Measurements from ENCODE around the gene ZNHIT2. TPM values are rescaled to one million over a fixed set of nuclear protein-coding genes. Genes with fewer than 3 reads are reported as not detected.

The ZNHIT2 gene
- total RNA-seq, 1 experiment from 2014 or later: 27.1 TPM

GRCh38 chr11:65148657-65149056, 31.2 kb upstream of the ZNHIT2 start:
- Histone ChIP-seq H3K4me3 (ENCODE audit: low read depth in 2 of 2, low read length in 2 of 2) (no peak overlapping the region), H3K36me3 (ENCODE audit: control insufficient read depth, insufficient read depth, low read length) (no peaks in the 10 kb centered on the region), H3K27me3 (ENCODE audit: control insufficient read depth, insufficient read depth, low read length) (no peaks in the 10 kb centered on the region), H3K9me3 (ENCODE audit: control insufficient read depth, insufficient read depth, low read depth, low read length) (no peaks in the 10 kb centered on the region; the same call in 1 of the 2 replicates), H3K4me1 (ENCODE audit: control insufficient read depth, insufficient read depth, low read length) (peaks cover 13% of the 10 kb centered on the region), H3K27ac (ENCODE audit: low read length) (no peak overlapping the region)
- ATAC-seq: no peak
- in situ Hi-C loops (cut with HindIII; ENCODE audit: low pct_unique_long_range_greater_than_20kb, low sequenced_read_pairs): no loop called here
- POLR2A ChIA-PET: interaction anchor here (1.1 kb wide), 1 partner anchor 21 kb away, joined by 11 read pairs; the partner anchor contains the start of gene SPDYC
- BruUV-seq (replicated peaks): no TSS peak
- intact Hi-C loops (cut with micrococcal nuclease; ENCODE audit: unreplicated experiment): no loop called here
- no peak for TF ChIP-seq SIN3A (IDR thresholded peaks at IDR 0.05; ENCODE audit: borderline replicate concordance, insufficient read depth, low read depth, low read length)
- no peak for TF ChIP-seq POLR2AphosphoS5 (IDR thresholded peaks at IDR 0.05; ENCODE audit: low read depth, low read length)
- no peak for TF ChIP-seq TCF7L2 (IDR thresholded peaks at IDR 0.05; ENCODE audit: low read depth, low read length)
- TF ChIP-seq REST (IDR thresholded peaks at IDR 0.05; ENCODE audit: insufficient read depth in 1 of 2, low read depth in 2 of 2, low read length in 1 of 2): no peak
- TF ChIP-seq CTCF (IDR thresholded peaks at IDR 0.05): no peak
- CTCF ChIA-PET: interaction anchor here (1.1 kb wide), 1 partner anchor 14 kb away, joined by 3 read pairs; the partner anchor contains the start of gene SYVN1
- no peak for DNase-seq (ENCODE audit: low read depth, low spot score)

- in situ Hi-C loops (cut with HindIII; ENCODE audit: low pct_unique_long_range_greater_than_20kb, low sequenced_read_pairs) (no loop called here), intact Hi-C loops (cut with micrococcal nuclease; ENCODE audit: unreplicated experiment) (no loop called here)
- DNase-seq (ENCODE audit: low read depth, low spot score) (no peak), ATAC-seq (no peak)
- H3K27me3 ChIP-seq (ENCODE audit: control insufficient read depth, insufficient read depth, low read length): no peaks in the 10 kb centered on the region
- no peaks in the 10 kb centered on the region for H3K36me3 ChIP-seq (ENCODE audit: control insufficient read depth, insufficient read depth, low read length)
- ChIA-PET POLR2A (interaction anchor here (0.6 kb wide), 2 partner anchors 8 to 186 kb away, joined by 3 to 4 read pairs; no protein-coding TSS in a partner anchor), CTCF (interaction anchor here (0.7 to 1.1 kb wide), 2 partner anchors 12 to 14 kb away, joined by 3 to 8 read pairs; partner anchors contain the start of gene SYVN1)
- H3K4me1 ChIP-seq (ENCODE audit: control insufficient read depth, insufficient read depth, low read length): peaks cover 13% of the 10 kb centered on the region
- BruUV-seq (replicated peaks): no TSS peak
- H3K27ac ChIP-seq (ENCODE audit: low read length): no peak overlapping the region
- no peak overlapping the region for H3K4me3 ChIP-seq (ENCODE audit: low read depth in 2 of 2, low read length in 2 of 2)
- no peaks in the 10 kb centered on the region; the same call in 1 of the 2 replicates for H3K9me3 ChIP-seq (ENCODE audit: control insufficient read depth, insufficient read depth, low read depth, low read length)
- no peak for TF ChIP-seq TCF7L2 (IDR thresholded peaks at IDR 0.05; ENCODE audit: low read depth, low read length)
- TF ChIP-seq SIN3A (IDR thresholded peaks at IDR 0.05; ENCODE audit: borderline replicate concordance, insufficient read depth, low read depth, low read length): no peak
- TF ChIP-seq POLR2AphosphoS5 (IDR thresholded peaks at IDR 0.05; ENCODE audit: low read depth, low read length): no peak
- no peak for TF ChIP-seq CTCF (IDR thresholded peaks at IDR 0.05)
- TF ChIP-seq REST (IDR thresholded peaks at IDR 0.05; ENCODE audit: insufficient read depth in 1 of 2, low read depth in 2 of 2, low read length in 1 of 2): no peak
These were observed 30.0 kb upstream of the ZNHIT2 start for GRCh38 chr11:65147352-65148075.

All from Panc1 (cell line).